HuH-7.5 (cell line): ENCODE results near the gene TANGO6.

Experiments used
- DNase-seq: peaks from one replicate; pipeline ENCODE4 v3.0.0; 2011; ENCODE audit warnings: low spot score

Gene TANGO6

DNA sequence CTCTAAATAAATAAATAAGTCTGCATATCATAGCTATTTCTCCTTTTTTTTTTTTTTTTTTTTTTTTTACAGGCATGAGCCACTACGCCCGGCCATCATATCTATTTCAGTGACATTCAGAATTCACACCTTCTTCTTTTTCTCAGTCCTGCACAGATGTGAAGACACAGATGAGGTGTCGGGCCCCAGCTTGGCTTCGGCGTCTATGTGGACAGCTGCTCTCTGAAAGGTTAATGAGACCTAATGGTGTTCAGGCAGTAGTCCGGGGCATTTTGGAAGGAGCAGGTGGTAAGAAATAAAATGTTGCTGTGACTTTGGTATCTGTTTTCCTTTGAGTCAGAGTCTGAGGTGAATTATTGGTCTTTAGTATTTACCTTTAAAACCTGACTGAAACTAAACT, 23.6 kb downstream of the TANGO6 start:
- DNase-seq = no peak

GRCh38 chr16:68869492-68870088, 26.3 kb downstream of the TANGO6 start:
- no peak for DNase-seq

- DNase-seq = no peak
These were observed 30.5 kb downstream of the TANGO6 start for GRCh38 chr16:68873635-68874471.

- no peak for DNase-seq
These were observed 32.5 kb downstream of the TANGO6 start for GRCh38 chr16:68875871-68876270.

GRCh38 chr16:68883685-68884084, 40.4 kb downstream of the TANGO6 start:
- no peak for DNase-seq

GRCh38 chr16:68884401-68884800, 41.1 kb downstream of the TANGO6 start:
- no peak for DNase-seq

GRCh38 chr16:68884861-68885720, 41.8 kb downstream of the TANGO6 start:
- no peak for DNase-seq

- DNase-seq = no peak
These were observed 43.8 kb downstream of the TANGO6 start for GRCh38 chr16:68887107-68887506.

- no peak for DNase-seq
These were observed 46.3 kb downstream of the TANGO6 start for GRCh38 chr16:68889508-68890150.

GRCh38 chr16:68892214-68892613, 48.9 kb downstream of the TANGO6 start:
- no peak for DNase-seq

- no peak for DNase-seq
These were observed 49.6 kb downstream of the TANGO6 start for GRCh38 chr16:68892898-68893297.

DNA sequence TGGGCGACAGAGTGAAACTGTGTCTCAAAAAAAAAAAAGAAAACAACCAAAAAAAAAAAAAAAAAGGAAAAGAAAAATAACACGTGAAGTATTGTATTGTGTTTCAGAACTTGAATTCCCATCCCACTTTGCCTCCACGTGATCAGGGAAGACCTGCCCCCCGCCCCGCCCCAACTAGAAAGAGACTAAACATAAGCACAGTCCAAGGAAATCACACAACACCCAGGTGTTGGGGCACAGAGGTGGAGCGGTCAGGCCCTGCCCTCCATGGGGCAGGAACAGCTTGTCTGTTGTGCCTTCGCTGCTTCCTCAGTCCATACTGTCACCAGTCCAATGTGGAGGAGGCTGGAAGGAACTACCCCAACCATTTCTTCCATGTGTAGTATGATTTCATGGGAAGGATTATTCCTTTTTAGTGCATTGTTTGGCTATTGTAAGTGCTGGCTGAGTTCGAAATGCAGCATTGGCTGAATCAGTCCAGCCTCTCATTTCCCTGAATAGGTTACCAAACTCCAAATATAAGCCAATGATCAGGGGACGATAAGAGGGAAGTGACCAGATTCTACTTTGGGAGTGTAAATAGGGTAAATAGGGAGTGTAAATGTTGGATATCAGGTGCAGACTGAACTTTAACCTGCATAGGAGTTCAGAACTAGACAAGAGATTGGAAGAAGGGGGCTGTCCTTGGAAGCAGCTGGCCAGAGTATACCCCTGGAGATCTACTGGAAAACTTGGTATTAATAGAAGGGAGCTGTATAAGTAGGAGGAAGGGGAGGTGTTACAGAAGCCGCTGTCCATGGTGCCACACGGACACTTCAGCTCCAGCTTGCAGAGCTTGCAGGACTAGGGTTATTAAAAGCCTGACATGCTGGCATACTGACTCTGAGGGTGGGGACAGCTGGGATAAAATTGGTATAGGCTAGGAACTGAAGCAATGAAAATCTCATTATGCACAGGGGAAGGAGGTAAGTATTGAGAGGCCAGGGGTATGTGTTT, 50.7 kb downstream of the TANGO6 start:
- no peak for DNase-seq

GRCh38 chr16:68894714-68895113, 51.4 kb downstream of the TANGO6 start:
- DNase-seq = no peak

DNA sequence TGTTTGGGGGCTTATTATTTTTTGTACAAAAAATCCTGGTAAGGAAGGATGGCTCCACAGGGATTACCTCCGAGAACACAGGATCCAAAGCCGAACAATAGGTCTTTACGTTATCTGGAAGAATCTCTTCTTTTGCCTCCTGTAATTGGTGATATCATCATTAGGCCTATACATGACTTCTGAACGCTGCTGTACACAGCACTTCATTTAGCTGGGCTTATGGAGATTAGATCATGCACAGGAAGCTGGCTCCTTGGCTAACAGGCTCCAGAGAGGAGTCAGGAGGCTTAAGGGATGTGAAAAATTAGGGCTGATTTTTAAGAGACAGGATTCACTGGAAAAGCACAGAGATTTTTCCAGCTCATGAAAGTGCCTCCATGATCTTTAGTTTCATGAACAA, 54.7 kb downstream of the TANGO6 start:
- no peak for DNase-seq

DNA sequence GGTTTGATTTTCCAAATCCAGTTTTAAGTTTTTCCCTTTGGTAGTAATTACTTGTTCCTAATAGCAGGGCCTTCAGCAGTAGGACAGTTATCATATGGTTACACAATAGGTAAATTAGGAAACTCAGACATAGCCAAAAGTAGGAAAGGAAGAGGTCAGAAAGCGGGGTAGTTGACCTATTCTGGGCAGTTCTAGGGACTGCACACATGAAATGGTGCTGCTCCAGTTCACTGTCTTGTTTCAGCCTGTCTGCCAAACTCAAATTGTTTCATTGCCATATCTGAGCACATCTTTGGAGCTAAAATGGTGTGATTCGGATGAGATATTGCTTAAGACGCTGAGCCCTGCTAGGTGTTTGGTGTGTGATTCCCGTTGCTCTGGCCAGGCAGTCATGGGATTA, 56.7 kb downstream of the TANGO6 start:
- DNase-seq = no peak

GRCh38 chr16:68902003-68902968, 59.0 kb downstream of the TANGO6 start:
- DNase-seq = peak; percentile 44

DNA sequence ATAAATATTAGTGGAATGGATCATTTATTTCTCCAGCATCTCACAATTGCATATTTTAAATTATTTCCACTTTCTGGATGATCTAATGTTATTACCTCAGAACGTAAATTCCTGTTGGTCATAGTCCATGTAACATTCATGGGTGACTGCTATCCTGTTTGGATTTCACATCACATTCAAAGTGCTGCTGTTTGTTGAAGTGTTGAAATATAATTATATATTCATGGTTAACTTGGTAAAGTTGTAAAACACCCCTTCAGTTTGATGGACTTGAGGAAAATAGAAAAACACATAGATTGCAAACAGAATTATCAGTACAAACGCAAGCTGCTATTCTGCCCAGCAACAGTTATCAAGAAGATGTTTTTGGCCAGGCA, 59.6 kb downstream of the TANGO6 start:
- DNase-seq = no peak

DNA sequence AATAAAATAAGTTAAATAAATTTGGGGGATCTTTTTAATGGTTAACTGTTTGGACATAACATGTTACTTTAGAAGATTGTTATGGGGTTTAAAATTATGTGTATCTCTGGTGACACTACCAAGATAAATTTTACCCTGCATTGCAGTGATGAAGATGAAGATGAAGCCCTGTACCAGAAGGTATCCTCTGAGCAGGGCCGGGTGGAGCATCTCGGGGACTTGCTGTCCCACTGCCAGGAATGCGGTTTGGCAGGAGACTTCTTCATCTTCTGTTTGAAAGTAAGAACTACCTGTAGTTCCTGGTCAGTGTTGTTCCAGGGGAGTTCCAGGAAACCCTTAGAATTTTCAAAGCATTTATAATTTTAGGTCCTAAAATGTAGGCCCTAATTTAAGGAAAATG, 64.0 kb downstream of the TANGO6 start:
- no peak for DNase-seq

- DNase-seq = no peak
These were observed 64.5 kb downstream of the TANGO6 start for GRCh38 chr16:68907781-68908181.
